Fibroblast of skin of left biceps (primary cell): Measurements from ENCODE around the gene TRIM36.
A peak's percentile ranks its signal among the peaks of the same experiment; 100 is the strongest.

Experiments used
- DNase-seq, 2 experiments: peaks; one replicate each; pipeline ENCODE4 v3.0.0-alpha.2; 2013; ENCODE audit warnings: low read depth in 2 of 2

TRIM36 gene

GRCh38 chr5:115169487-115170133 lies at the start of gene TRIM36:
Gene TRIM36 (minus strand): TSS chr5:115169908. CDS start chr5:115169634, 274 bp downstream.
- peak; percentile 42 to 44 for DNase-seq

GRCh38 chr5:115214541-115214940 lies 44.8 kb upstream of the TRIM36 start:
- DNase-seq, result no peak

- no peak for DNase-seq
Measured at GRCh38 chr5:115209279-115209678, 39.6 kb upstream of the TRIM36 start.

- DNase-seq, result no peak
Measured at GRCh38 chr5:115202952-115203351, 33.2 kb upstream of the TRIM36 start.

GRCh38 chr5:115196161-115196560 lies 26.5 kb upstream of the TRIM36 start:
- no peak for DNase-seq

GRCh38 chr5:115194676-115195075 lies 25.0 kb upstream of the TRIM36 start:
- DNase-seq, result peak in 1 of 2 experiments; percentile 6

- no peak for DNase-seq
Measured at GRCh38 chr5:115193295-115193694, 23.6 kb upstream of the TRIM36 start.

GRCh38 chr5:115192098-115192497 lies 22.4 kb upstream of the TRIM36 start:
- DNase-seq, result no peak

GRCh38 chr5:115191474-115192031 lies 21.8 kb upstream of the TRIM36 start:
- DNase-seq, result no peak

GRCh38 chr5:115190388-115190787 lies 20.7 kb upstream of the TRIM36 start:
- DNase-seq, result no peak

- no peak for DNase-seq
Measured at GRCh38 chr5:115189866-115190265, 20.2 kb upstream of the TRIM36 start.

GRCh38 chr5:115186794-115187193 lies 17.1 kb upstream of the TRIM36 start:
- DNase-seq, result no peak

- DNase-seq, result no peak
Measured at GRCh38 chr5:115184770-115185169, 15.1 kb upstream of the TRIM36 start.

GRCh38 chr5:115181757-115182156 lies 12.0 kb upstream of the TRIM36 start:
- no peak for DNase-seq

- DNase-seq, result no peak
Measured at GRCh38 chr5:115180165-115180709, 10.5 kb upstream of the TRIM36 start.

- no peak for DNase-seq
Measured at GRCh38 chr5:115179394-115180164, 9.9 kb upstream of the TRIM36 start.

- no peak for DNase-seq
Measured at GRCh38 chr5:115179030-115179393, 9.3 kb upstream of the TRIM36 start.

GRCh38 chr5:115170929-115171510 lies 1.3 kb upstream of the TRIM36 start:
- no peak for DNase-seq

- DNase-seq, result no peak
Measured at GRCh38 chr5:115170134-115170928, 623 bp upstream of the TRIM36 start.

GRCh38 chr5:115168829-115169486 lies 750 bp downstream of the TRIM36 start:
- DNase-seq, result no peak
